Hepatocyte (in vitro differentiated cells): Measurements from ENCODE around the gene TNXB. TPM values are rescaled to one million over a fixed set of nuclear protein-coding genes. Genes with fewer than 3 reads are reported as not detected.

Experiments used
- DNase-seq: peaks from one replicate; pipeline ENCODE4 v3.0.0-alpha.2; 2016; ENCODE audit warnings: low spot score
- H2AFZ ChIP-seq: fragments of 200-600 bp; sonication (generic); 2 replicates; pipeline ENCODE4 v1.6.0; 2016; ENCODE audit warnings: antibody characterized with exemption, mild to moderate bottlenecking
- H3K27ac ChIP-seq: fragments of 200-600 bp; sonication (generic); 2 replicates; pipeline ENCODE4 v1.5.1; 2016; ENCODE audit warnings: mild to moderate bottlenecking
- H3K27me3 ChIP-seq: fragments of 200-600 bp; sonication (generic); 2 replicates; pipeline ENCODE4 v1.6.1; 2016
- H3K36me3 ChIP-seq: fragments of 200-600 bp; sonication (generic); replicated peaks from 2 replicates; pipeline ENCODE4 v1.5.1; 2016; ENCODE audit warnings: low read depth; ENCODE audit not compliant: insufficient read depth
- H3K4me1 ChIP-seq: fragments of 200-600 bp; sonication (generic); 2 replicates; pipeline ENCODE4 v1.5.1; 2016; ENCODE audit warnings: mild to moderate bottlenecking, moderate library complexity; ENCODE audit not compliant: insufficient read depth
- H3K4me2 ChIP-seq: fragments of 200-600 bp; sonication (generic); 2 replicates; pipeline ENCODE4 v1.6.0; 2016
- H3K4me3 ChIP-seq: fragments of 200-600 bp; sonication (generic); 2 replicates; pipeline ENCODE4 v1.5.1; 2016; ENCODE audit warnings: mild to moderate bottlenecking
- H3K79me2 ChIP-seq: fragments of 200-600 bp; sonication (generic); 2 replicates; pipeline ENCODE4 v1.6.0; 2017; ENCODE audit warnings: mild to moderate bottlenecking
- H3K9me2 ChIP-seq: fragments of 200-600 bp; sonication (generic); replicated peaks from 2 replicates; pipeline ENCODE4 v1.6.0; 2017; ENCODE audit warnings: mild to moderate bottlenecking; ENCODE audit not compliant: insufficient read depth
- H3K9me3 ChIP-seq: fragments of 200-600 bp; sonication (generic); 2 replicates; pipeline ENCODE4 v1.5.1; 2016; ENCODE audit warnings: low read depth, mild to moderate bottlenecking
- H4K20me1 ChIP-seq: fragments of 200-600 bp; sonication (generic); 2 replicates; pipeline ENCODE4 v1.6.0; 2016; ENCODE audit warnings: mild to moderate bottlenecking; ENCODE audit not compliant: insufficient read depth, poor library complexity, severe bottlenecking
- EZH2 ChIP-seq: fragments of 200-600 bp; sonication (generic); IDR thresholded peaks from 2 replicates; pipeline ENCODE4 v1.6.1; 2016; ENCODE audit warnings: antibody characterized with exemption, mild to moderate bottlenecking, borderline replicate concordance
- EZH2phosphoT487 ChIP-seq: fragments of 200-600 bp; sonication (generic); IDR thresholded peaks from one replicate; pipeline ENCODE4 v1.6.1; 2018; ENCODE audit warnings: antibody characterized with exemption, mild to moderate bottlenecking, low read depth, moderate library complexity; ENCODE audit not compliant: unreplicated experiment, severe bottlenecking
- WGBS: methylation state at CpG from one replicate; pipeline ENCODE4 v1.1.6; 2016; ENCODE audit warnings: low lambda C conversion rate; ENCODE audit errors: missing lambda C conversion rate; 5-methylcytosine and 5-hydroxymethylcytosine counted together
- polyA plus RNA-seq: library from polyadenylated mRNA; unstranded; fragments of >200 nt; fragmentation: Nextera tagmentation; extraction: Ambion mirVana; gene quantifications from 2 replicates; pipeline ENCODE4 v1.2.1, GENCODE V29; 2016
- total RNA-seq: library from RNA; depleted of rRNA; stranded (reverse); fragments of >200 nt; gene quantifications from 2 replicates; pipeline ENCODE4 v1.2.3, GENCODE V29; 2014
- TF ChIP-seq, protein P1 (sequence below): fragments of 200-600 bp; sonication (generic); IDR thresholded peaks from 2 replicates; pipeline ENCODE4 v1.5.1; 2016; ENCODE audit warnings: antibody characterized with exemption, mild to moderate bottlenecking; ENCODE audit not compliant: poor library complexity

Gene TNXB
- total and polyA plus RNA-seq, 2 experiments from 2014 or later: 9.2 to 11.6 TPM

DNA sequence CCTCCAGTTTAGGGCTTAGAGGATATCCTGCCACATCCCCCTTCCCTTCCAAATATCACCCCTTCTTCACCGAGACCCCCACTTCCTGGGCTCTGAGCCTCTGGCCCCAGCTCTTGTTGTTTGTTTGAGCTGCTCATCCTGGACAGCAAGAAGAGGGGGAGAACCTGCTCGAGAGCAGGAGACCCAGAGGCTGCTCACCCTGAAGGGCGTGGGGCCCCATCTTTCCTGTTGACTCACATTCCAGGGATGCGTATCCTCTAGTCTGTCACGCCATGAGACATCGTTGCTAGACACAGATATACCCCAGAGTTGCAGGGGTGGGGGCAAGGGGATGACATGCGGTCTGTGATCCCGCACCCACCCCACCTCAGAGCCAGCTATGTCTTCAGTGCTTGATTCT, 5.7 kb upstream of the TNXB start:
- no peak overlapping the region for H3K4me3 ChIP-seq
- no peak overlapping the region for H2AFZ ChIP-seq
- peak; percentile 56 for DNase-seq
- H3K27me3 ChIP-seq: no peaks in the 10 kb centered on the region
- H3K9me3 ChIP-seq: no peaks in the 10 kb centered on the region
- no peaks in the 10 kb centered on the region for H3K36me3 ChIP-seq
- no peaks in the 10 kb centered on the region for H3K79me2 ChIP-seq
- 68% methylated on average over 8 of the region's 8 CpGs for WGBS
- H3K9me2 ChIP-seq: no peaks in the 10 kb centered on the region
- no peak overlapping the region for H3K4me2 ChIP-seq
- no peaks in the 10 kb centered on the region for H4K20me1 ChIP-seq
- peak overlapping the region; percentile 84 for H3K27ac ChIP-seq
- no peak for TF ChIP-seq EZH2
- TF ChIP-seq, protein P1, sequence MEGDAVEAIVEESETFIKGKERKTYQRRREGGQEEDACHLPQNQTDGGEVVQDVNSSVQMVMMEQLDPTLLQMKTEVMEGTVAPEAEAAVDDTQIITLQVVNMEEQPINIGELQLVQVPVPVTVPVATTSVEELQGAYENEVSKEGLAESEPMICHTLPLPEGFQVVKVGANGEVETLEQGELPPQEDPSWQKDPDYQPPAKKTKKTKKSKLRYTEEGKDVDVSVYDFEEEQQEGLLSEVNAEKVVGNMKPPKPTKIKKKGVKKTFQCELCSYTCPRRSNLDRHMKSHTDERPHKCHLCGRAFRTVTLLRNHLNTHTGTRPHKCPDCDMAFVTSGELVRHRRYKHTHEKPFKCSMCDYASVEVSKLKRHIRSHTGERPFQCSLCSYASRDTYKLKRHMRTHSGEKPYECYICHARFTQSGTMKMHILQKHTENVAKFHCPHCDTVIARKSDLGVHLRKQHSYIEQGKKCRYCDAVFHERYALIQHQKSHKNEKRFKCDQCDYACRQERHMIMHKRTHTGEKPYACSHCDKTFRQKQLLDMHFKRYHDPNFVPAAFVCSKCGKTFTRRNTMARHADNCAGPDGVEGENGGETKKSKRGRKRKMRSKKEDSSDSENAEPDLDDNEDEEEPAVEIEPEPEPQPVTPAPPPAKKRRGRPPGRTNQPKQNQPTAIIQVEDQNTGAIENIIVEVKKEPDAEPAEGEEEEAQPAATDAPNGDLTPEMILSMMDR: no peak
- no peak for TF ChIP-seq EZH2phosphoT487
- H3K4me1 ChIP-seq: peaks cover 19% of the 10 kb centered on the region

DNA sequence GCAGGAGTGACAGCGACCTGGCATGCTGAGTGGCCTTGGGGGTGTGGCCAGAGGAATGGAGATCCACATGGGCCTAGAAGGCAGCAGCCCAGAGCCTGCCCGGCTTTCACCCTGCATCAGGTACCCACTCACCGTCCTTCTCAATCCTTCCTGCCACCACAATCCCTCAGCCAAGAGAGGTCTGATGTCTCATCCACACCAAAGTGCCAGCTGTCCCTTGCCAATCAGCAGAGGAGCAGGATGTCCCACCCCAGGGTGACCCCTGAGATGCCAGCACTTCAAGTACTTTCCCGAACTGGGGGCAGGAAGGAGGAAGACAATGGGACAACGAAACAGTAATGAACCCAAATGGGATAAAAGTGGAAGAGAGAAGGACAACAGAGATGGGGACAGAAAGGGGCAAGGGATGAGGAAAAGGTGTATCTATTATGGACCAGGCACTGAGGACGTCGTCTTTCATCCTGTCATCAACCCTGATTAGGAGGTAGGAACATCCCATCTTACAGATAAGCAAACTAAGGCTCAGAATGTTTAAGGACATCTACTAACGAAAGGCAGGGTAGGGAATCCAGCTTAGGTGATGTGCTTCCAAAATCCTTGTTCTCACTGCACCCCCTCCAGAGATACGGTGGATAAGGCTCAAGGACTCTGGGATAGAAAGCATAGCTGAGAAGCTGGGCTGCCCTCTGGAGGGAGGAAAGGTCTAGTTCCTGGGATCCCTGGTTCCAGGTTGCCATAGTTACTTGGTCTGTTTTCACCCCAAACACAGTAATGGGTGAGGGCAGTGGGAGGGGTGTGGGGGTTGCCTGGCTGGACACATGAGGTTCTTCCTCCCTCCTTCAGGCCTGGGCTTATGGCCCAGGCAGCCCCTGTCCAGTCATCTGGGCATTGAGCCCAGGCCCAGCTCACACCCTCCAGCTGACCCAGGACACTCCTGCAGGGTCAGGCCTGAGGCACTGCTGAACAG, 4.5 kb upstream of the TNXB start:
- Histone ChIP-seq H3K9me3 (no peaks in the 10 kb centered on the region), H3K4me3 (no peak overlapping the region), H3K27me3 (no peaks in the 10 kb centered on the region), H3K9me2 (no peaks in the 10 kb centered on the region), H3K27ac (peak overlapping the region; percentile 84), H2AFZ (no peak overlapping the region), H3K79me2 (no peaks in the 10 kb centered on the region), H4K20me1 (no peaks in the 10 kb centered on the region), H3K4me2 (no peak overlapping the region), H3K36me3 (no peaks in the 10 kb centered on the region), H3K4me1 (peaks cover 17% of the 10 kb centered on the region)
- DNase-seq: peak; percentile 82
- WGBS: 85% methylated on average over 9 of the region's 9 CpGs
- TF ChIP-seq, protein P1: peak; percentile 37
- TF ChIP-seq EZH2 (no peak), EZH2phosphoT487 (no peak)

DNA sequence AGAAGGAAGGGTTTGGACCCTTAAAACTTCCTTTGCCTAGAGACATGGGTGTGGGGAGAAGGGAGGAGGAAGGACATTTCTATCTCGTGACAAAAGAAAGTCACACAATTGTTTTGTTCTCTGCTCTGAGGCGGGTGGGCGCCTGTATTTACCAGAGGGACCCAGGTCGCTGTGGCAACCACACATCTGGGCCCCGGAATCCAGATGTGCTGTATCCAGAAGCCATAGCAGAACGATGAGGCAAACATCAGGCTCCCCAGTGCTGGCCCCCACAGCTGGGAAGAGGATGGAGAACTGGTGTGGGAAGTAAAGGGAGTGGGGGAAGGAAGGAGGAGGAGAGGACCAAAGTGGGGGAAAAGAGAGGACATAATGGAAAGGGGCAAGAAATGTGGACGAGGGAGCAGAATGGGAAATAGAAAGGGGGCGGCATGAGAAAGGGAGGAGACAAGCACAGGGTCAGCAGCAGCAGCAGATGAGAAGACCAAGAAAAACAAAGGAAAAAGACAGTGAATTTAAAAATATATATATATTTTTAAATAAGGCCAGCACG, 3.4 kb upstream of the TNXB start:
- Histone ChIP-seq H3K36me3 (no peaks in the 10 kb centered on the region), H3K4me1 (peaks cover 29% of the 10 kb centered on the region), H2AFZ (no peak overlapping the region), H4K20me1 (no peaks in the 10 kb centered on the region), H3K4me3 (no peak overlapping the region), H3K4me2 (no peak overlapping the region), H3K9me2 (no peaks in the 10 kb centered on the region), H3K27me3 (no peaks in the 10 kb centered on the region), H3K27ac (peak overlapping the region; percentile 84), H3K79me2 (no peaks in the 10 kb centered on the region), H3K9me3 (no peaks in the 10 kb centered on the region)
- DNase-seq: no peak
- 73% methylated on average over 9 of the region's 9 CpGs for WGBS
- TF ChIP-seq EZH2: no peak

DNA sequence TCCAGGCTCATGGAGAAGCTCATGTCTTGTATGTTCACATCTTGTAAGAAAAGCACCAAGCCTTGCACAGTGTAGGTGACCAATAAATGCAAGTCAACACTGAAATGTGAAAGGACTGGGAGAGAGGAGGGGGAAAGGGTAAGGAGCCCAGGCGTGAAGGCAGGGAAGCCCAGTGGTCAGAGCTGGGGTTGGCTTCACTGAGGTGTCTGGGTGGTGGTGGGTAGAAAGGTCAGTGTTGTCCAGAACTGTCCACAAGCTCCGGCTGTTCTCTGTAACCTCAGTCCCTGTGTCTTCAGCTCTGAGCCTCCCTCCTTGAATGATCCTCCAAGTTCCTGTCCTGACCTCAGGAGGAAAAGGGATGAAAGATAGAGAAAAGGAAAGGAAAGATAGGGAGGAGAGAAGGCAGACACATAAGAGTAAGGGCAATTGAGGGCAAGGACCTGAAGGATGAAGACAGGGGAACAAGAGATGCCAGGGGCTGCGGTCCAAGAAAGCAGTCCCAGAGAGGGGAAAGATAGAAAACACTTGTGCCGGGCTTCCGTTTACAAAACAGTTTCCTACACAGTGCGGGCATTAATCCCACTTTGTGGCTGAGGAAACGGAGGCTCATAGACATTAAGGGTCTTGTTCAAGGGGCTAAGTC, 2.4 kb upstream of the TNXB start:
- Histone ChIP-seq H3K4me3 (no peak overlapping the region), H3K27ac (peak overlapping the region; percentile 24), H2AFZ (no peak overlapping the region), H4K20me1 (no peaks in the 10 kb centered on the region), H3K9me2 (no peaks in the 10 kb centered on the region), H3K4me1 (peaks cover 37% of the 10 kb centered on the region), H3K27me3 (no peaks in the 10 kb centered on the region), H3K9me3 (no peaks in the 10 kb centered on the region), H3K79me2 (no peaks in the 10 kb centered on the region), H3K4me2 (no peak overlapping the region), H3K36me3 (no peaks in the 10 kb centered on the region)
- no peak for DNase-seq
- 78% methylated on average over 7 of the region's 7 CpGs for WGBS
- TF ChIP-seq EZH2 (no peak), EZH2phosphoT487 (no peak)
- TF ChIP-seq, protein P1: no peak
